Measurements from ENCODE around the gene MYO9A.

DNA sequence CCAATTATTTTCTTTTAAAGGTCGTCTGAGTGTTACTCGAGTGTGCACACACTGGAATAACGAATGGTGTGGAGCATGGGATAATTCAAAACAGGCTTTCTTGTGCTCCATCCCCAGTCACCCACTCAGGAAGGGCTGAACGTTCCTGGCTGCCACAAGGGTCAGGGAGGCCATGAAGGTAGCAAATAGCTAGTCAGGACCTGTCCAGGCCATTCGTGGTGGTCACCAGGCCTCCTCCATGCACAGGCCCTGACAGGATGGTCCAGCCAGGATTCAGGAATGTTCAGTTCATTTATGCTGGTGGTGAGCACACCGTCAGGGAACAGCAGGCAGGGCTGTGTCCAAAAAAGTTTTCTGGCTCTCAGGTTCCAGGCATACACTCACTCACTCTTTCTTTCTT is 319.3 kb downstream of the MYO9A start:
- TF ChIP-seq POLR2A (IDR thresholded peaks at IDR 0.05; ENCODE audit: borderline replicate concordance, extremely low read depth, insufficient read depth, insufficient read length) (no peak), RAD21 (IDR thresholded peaks at IDR 0.05; ENCODE audit: low read depth) (no peak)
